Retinal pigment epithelial cell (primary cell): ENCODE measurements around the gene FAAH2.

Experiments used
- DNase-seq: peaks from one replicate; pipeline ENCODE4 v3.0.0-alpha.2; 2010; ENCODE audit warnings: low read depth
- H3K4me3 ChIP-seq: 2 replicates; pipeline ENCODE4 v1.5.1; 2011; ENCODE audit warnings: mild to moderate bottlenecking, low read length, control low read depth, moderate library complexity
- TF ChIP-seq, protein P1 (sequence below): conservative IDR thresholded peaks from 2 replicates; pipeline ENCODE4 v1.5.1; 2011; ENCODE audit warnings: low read depth, low read length, control low read depth, inconsistent platforms

Gene FAAH2, protein sequence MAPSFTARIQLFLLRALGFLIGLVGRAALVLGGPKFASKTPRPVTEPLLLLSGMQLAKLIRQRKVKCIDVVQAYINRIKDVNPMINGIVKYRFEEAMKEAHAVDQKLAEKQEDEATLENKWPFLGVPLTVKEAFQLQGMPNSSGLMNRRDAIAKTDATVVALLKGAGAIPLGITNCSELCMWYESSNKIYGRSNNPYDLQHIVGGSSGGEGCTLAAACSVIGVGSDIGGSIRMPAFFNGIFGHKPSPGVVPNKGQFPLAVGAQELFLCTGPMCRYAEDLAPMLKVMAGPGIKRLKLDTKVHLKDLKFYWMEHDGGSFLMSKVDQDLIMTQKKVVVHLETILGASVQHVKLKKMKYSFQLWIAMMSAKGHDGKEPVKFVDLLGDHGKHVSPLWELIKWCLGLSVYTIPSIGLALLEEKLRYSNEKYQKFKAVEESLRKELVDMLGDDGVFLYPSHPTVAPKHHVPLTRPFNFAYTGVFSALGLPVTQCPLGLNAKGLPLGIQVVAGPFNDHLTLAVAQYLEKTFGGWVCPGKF

DNA sequence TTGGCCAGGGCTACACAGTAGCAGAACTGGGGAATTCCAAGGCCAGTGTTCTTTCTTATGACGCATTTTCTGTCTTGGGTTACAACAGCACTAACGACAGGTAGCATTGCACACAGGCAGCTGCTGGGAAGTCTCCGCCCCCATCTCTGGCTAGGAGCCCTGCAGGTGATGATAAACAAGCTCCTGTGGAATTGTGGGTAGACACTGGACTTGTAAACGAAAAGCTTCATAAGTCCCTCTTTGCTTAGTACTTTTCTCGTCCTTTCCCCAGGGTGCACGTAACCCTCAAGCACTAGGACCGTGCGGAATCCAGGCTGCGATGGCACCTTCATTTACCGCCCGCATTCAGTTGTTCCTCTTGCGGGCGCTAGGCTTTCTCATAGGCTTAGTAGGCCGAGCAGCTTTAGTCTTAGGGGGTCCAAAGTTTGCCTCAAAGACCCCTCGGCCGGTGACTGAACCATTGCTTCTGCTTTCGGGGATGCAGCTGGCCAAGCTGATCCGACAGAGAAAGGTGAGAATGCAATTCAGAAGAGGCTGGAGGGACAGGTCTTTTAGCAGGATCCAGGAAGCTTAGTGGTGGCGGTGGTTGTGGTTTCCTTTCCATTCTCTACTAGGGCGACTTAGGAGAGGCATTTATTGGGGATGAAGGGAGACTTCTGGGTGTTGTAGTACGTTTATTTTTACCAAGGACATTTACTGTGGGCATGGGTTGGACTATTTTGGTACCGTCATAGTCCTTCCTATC is at the start of gene FAAH2:
FAAH2 (plus strand) TSS at position 200 of the 745 bp plus-strand sequence; CDS start at position 320, 120 bp downstream.
- TF ChIP-seq, protein P1, sequence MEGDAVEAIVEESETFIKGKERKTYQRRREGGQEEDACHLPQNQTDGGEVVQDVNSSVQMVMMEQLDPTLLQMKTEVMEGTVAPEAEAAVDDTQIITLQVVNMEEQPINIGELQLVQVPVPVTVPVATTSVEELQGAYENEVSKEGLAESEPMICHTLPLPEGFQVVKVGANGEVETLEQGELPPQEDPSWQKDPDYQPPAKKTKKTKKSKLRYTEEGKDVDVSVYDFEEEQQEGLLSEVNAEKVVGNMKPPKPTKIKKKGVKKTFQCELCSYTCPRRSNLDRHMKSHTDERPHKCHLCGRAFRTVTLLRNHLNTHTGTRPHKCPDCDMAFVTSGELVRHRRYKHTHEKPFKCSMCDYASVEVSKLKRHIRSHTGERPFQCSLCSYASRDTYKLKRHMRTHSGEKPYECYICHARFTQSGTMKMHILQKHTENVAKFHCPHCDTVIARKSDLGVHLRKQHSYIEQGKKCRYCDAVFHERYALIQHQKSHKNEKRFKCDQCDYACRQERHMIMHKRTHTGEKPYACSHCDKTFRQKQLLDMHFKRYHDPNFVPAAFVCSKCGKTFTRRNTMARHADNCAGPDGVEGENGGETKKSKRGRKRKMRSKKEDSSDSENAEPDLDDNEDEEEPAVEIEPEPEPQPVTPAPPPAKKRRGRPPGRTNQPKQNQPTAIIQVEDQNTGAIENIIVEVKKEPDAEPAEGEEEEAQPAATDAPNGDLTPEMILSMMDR, result no peak
- DNase-seq, result no peak
- no peak within 1 kb of the TSS for H3K4me3 ChIP-seq

DNA sequence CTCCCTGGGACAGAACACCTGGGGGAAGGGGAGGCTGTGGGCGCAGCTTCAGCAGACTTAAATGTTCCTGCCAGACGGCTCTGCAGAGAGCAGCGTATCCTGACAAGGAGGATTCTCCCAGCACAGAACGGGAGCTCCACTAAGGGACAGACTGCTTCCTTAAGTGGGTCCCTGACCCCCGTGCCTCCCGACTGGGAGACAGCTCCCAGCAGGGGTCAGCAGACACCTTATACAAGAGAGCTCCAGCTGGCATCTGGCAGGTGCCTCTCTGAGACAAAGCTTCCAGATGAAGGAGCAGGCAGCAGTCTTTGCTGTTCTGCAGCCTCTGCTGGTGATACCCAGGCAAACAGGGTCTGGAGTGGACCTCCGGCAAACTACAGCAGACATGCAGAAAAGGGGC is 44.5 kb upstream of the FAAH2 start:
- TF ChIP-seq, protein P1, result no peak
- no peak for DNase-seq
- no peak overlapping the region for H3K4me3 ChIP-seq

DNA sequence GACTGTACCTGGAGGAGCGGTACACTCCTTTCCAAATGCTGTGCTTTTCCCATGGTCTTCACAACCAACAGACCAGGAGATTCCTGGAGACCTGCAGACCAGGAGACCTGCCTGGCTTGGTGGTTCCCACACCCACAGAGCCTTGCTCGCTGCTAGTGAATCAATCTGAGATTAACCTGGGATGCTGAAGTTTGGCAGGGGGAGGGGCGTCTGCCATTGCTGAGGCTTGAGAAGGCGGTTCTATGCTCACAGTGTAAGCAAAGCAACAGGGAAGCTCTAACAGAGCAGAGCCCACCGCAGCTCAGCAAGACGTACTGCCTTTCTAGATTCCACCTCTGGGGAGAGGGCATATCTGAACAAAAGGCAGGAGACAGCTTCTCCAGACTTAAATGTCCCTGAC is 34.5 kb upstream of the FAAH2 start:
- DNase-seq, result no peak

DNA sequence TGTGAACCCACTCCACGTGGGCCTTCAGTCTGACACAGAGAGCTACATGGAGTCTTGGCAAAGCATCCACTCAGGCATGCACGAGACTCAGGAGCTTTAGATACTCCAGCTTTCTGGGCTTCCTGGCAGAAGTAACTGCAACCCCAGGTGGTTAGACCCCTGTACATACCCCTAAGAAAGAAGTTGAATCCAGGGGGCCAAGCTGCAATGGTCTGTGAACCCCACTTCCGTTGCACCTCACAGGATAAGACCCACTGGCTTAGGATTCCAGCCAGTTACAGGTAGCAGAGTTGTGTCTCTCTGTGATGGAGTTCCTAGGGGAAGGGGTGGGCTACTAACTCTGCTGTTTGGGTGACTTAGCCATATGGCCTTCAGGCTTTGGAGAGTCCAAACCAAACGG is 21.4 kb upstream of the FAAH2 start:
- no peak overlapping the region for H3K4me3 ChIP-seq
- TF ChIP-seq, protein P1, result no peak
- DNase-seq, result no peak

More for the DNA sequence above, 34.5 kb upstream of the FAAH2 start:
- no peak overlapping the region for H3K4me3 ChIP-seq
- TF ChIP-seq, protein P1, result no peak

DNA sequence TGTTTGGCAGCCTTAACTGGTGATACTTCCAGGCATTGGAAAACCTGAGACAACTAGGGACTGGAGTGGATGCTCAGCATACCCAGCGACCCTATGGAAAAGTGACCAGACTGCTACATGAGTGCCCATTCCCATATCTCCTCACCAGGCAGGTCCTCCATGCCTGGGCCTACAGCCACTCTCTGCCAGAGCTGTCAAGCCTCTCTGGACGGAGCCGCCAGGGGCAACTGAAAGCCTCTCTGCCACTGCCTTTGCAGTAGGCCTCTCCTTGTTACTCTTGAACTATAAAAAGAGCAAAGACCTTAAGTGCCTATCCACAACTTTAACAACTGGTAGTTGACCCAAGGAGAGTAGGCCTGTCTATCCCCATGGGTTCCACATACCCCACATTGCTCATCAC is 20.2 kb upstream of the FAAH2 start:
- TF ChIP-seq, protein P1, result no peak
- DNase-seq, result no peak
- no peak overlapping the region for H3K4me3 ChIP-seq

DNA sequence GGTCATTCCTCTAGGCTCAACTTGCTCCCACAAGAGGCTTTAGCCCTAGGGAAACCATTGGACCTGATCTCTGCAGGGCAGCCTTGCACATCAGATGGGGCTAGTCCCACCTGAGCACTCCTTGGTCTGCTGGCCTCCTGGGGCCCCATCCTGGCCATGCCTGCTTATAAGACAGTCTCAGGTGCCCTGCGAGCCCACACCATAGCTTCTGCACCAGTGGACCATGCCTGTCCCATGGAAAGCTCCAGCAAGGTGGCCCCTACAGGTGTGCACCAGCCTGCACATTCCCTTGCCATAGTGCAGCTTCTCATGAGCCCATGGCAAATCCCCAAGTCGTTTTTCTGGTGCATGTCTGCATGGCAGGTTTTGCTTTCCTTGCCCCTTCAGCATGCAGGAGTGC is 19.6 kb upstream of the FAAH2 start:
- TF ChIP-seq, protein P1, result no peak
- DNase-seq, result no peak
- H3K4me3 ChIP-seq, result no peak overlapping the region
